Ramos (cell line): ENCODE results near the gene KIAA1217.

Source experiments
- in situ Hi-C: fragments of 300-500 bp; cut with MboI; formaldehyde crosslinking; loops from one replicate; pipeline ENCODE4 v1.14.3; 2022; ENCODE audit warnings: low sequenced_read_pairs; ENCODE audit not compliant: unreplicated experiment

KIAA1217 gene

GRCh38 chr10:24518981-24519597, 310.2 kb downstream of the KIAA1217 start:
- in situ Hi-C loops = no loop called here

GRCh38 chr10:24519950-24520349, 311.0 kb downstream of the KIAA1217 start:
- in situ Hi-C loops = no loop called here

- in situ Hi-C loops = no loop called here
Measured at GRCh38 chr10:24524314-24524713, 315.4 kb downstream of the KIAA1217 start.

GRCh38 chr10:24526085-24526649, 317.2 kb downstream of the KIAA1217 start:
- in situ Hi-C loops = no loop called here

GRCh38 chr10:24528946-24529345, 320.0 kb downstream of the KIAA1217 start:
- in situ Hi-C loops = no loop called here

GRCh38 chr10:24531439-24531838, 322.5 kb downstream of the KIAA1217 start:
- in situ Hi-C loops = no loop called here

GRCh38 chr10:24533981-24534380, 325.0 kb downstream of the KIAA1217 start:
- in situ Hi-C loops = no loop called here

- in situ Hi-C loops = no loop called here
Measured at GRCh38 chr10:24536636-24537035, 327.7 kb downstream of the KIAA1217 start.

GRCh38 chr10:24541239-24541753, 332.4 kb downstream of the KIAA1217 start:
- in situ Hi-C loops = no loop called here

GRCh38 chr10:24542314-24543270, 333.7 kb downstream of the KIAA1217 start:
- in situ Hi-C loops = no loop called here

GRCh38 chr10:24544776-24545175, 335.8 kb downstream of the KIAA1217 start:
- in situ Hi-C loops = no loop called here

- in situ Hi-C loops = no loop called here
Measured at GRCh38 chr10:24545585-24545984, 336.6 kb downstream of the KIAA1217 start.

- in situ Hi-C loops = no loop called here
Measured at GRCh38 chr10:24550680-24551079, 341.7 kb downstream of the KIAA1217 start.

GRCh38 chr10:24551161-24551560, 342.2 kb downstream of the KIAA1217 start:
- in situ Hi-C loops = no loop called here

- in situ Hi-C loops = no loop called here
Measured at GRCh38 chr10:24552346-24553016, 343.5 kb downstream of the KIAA1217 start.

GRCh38 chr10:24553051-24553612, 344.2 kb downstream of the KIAA1217 start:
- in situ Hi-C loops = no loop called here

- in situ Hi-C loops = no loop called here
Measured at GRCh38 chr10:24554036-24554435, 345.1 kb downstream of the KIAA1217 start.

- in situ Hi-C loops = no loop called here
Measured at GRCh38 chr10:24556126-24556749, 347.3 kb downstream of the KIAA1217 start.
